Epidermal melanocyte (primary cell): Measurements from ENCODE around the gene CHGA.

ENCODE experiments used
- DNase-seq: peaks from one replicate; pipeline ENCODE4 v3.0.0; 2011; ENCODE audit warnings: low spot score; ENCODE audit not compliant: insufficient read length

Gene CHGA

DNA sequence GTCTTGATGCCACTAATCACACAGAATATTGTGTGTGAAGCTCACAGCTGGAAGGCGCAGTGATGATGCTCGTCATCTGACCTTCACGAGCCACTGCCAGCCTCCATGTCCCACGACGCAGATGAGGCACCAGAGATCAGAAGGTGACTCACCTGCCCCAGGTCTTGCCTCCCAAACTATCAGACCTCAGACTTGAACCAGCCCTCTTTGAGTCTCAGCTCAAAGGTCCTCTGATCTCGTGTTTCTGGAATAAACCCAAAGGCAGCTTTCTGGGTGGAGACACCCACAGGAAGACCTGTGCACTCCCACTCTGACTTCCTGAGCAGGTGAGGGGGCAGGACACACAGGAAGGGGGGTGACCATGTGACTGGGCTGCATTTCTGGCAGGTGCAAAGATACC is 19.6 kb upstream of the CHGA start:
- no peak for DNase-seq

DNA sequence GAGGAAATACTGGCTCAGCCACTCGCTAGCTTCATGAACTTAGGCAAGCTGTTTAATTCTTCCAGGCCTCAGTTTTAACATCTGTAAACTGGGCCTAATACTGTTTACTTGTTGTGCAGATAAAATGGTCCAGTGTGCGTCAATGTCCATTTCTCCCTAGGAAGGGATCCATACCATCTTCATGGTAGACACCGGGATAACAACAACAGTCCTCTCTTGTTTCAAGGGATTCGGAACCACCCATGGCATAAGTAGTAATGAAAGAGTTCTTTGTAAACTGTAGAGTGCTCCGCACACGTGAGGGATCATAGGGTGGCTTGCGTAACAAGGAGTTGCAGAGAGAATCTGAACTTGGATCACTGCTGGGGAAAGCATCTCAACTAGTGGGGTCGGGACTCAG is 17.3 kb upstream of the CHGA start:
- peak; percentile 84 for DNase-seq

DNA sequence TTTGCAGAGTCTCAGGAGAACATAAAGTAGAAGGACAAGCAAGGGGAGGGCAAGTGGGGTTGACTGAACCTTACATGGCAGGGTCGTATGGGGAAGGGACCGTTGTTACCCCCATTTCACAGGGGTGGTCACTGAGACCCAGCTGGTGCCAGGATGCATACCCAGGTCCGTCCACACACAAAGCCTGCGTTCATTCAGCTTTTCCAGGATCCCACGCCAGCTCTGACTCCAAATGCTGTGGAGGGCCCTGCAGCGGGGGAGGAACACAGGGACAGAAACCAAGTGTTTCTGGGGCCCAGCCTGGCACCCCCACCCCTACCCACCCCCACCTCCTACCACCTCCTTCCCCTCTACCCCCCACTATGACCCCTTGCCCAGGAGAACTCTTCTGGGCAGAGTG is 16.5 kb upstream of the CHGA start:
- DNase-seq: no peak

DNA sequence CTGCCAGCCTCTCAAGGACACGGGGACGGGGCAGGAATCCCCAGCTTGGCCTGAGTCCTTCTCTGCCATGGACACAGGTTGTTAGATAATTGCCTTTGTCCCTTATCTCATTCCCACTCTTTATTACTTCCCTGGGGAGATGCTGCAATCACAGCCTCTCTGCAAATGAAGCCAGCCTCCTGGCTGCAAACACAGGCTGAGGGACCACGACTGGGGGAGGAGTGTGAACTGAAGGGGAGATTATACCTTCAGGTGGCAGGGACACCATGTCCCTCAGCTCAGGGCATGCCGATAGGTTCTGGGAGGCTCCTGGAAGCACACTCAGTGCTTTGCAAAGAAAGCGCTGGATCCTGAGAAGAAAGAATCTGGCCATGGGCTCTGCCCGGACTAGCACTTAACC is 16.1 kb upstream of the CHGA start:
- DNase-seq: no peak

DNA sequence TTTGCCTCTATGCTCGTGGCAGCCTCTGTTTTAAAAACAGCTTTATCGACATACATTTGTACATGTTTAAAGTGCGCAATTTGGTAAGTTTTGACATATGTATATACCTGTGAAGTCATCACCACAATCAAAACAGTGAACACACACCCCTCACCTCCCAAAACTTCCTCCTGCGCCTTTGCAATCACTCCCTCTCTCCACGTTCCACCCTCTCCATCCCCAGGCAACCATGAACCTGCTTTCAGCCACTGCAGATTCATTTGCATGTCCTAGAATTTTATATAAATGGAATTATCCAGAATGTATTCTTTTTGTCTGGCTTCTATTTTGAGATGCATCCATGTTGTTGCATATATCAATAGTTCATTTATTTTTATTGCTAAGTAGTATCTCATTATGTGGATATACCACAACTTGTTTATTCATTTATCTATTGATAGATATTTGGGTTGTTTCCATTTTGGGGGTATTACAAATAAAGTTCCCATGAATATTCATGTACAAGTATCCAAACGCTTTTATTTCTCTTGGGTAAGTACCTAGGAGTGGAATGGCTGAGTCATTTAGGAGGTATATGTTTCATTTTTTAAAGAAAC is 15.5 kb upstream of the CHGA start:
- no peak for DNase-seq

DNA sequence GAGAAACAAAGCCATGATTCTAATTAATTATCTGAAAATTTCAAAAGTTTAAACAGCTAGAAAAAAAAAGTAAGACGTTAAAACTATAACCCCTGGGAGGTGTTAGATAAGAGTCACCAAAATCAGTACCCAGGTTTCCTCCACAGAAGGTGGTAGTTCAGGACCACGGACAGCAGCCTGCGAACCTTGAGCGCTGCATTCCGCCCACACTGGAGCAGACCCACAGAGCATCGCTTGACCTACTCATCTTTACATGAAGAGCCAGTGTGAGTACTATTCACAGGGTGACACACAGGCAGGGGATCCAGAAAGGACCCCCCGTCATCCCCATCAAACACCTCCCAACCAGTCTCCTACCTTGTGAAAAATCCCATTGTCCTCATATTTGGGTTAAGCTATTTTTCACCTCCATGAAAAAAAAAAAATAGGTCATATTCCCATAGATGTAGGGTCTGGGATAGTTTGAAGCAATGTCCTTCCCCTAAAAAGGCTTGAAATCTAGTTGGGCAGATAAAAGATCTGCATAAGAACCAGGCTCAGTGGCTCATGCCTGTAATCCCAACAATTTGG is 8.8 kb upstream of the CHGA start:
- no peak for DNase-seq

DNA sequence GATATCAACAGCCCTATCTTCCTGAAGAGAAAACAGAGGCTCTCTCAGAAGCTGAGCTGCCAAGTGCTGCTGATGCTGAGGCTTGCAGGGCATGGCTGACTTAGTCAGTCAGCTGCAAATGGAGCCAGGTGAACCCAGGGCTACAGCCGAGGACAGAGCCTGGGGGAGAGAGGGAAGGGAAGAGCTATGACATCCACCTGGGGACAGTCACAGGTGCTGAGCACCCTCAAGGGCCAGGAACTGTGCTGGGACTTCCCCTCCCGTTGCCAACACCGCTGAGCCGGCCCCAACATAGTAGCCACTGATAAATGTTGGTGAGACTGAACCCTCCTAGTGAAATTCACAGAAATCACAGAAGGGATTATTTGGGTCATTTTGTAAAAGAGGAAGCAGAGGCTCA is 6.7 kb upstream of the CHGA start:
- no peak for DNase-seq

DNA sequence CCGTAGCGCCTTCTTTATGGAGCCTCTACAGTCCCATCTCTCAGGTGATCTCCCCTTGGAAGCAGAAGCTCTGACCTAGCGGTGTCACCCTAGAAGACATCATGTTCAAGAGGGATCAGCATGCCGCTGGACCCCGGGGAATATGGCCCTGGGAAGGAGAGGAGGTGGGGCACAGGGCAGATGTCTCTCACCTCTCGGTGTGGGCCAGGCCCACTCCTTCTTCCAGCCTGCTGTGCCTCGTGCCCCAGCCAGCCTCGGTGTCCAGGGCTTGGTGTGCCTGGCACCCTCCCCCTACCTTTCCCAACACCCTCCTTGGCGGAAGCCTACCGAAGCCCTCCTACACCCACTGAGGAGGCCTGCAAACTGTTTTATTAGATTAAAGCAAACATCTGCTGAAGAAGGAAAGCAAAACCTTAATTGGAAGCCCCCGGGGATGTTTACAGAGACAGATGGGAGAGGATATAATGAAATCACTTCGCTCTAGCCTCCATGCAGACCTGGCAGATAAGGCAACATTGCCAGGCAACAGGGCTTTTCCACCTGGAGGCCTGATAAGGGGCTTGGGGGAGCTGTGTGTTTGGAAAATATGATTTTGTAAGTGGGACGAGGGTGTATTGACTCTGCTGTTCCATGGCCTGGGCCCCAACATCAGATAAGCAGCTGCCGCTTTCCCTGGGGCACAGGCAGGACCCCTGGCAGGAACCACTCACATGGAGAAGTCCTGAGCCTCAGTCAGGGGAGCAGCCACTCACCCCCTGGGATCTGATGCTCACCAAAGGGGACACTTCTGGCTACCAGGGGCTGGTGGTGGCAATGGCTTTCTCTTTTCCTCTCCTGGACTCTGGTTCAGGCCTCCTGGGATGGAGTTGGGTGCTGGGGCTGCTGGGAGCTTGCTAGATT is 5.7 kb upstream of the CHGA start:
- DNase-seq: no peak

DNA sequence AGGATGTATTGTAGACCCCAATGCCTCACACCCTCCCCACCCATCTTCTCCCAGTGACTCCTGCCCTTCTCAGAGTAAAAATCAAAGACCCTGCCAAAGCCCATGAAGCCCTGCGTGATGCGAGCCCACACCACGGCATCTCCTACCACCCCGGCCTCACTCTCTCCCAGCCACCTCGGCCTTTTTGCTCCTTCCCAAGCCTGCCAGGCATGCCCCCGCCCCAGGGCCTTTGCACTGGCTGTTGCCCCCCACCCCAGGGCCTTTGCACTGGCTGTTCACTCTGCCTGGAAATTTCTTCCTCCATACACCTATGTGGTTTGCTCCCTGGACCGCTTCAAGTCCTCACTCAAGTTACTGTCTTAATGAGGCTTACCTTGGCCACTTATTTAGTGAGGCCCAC is 5.0 kb upstream of the CHGA start:
- no peak for DNase-seq

DNA sequence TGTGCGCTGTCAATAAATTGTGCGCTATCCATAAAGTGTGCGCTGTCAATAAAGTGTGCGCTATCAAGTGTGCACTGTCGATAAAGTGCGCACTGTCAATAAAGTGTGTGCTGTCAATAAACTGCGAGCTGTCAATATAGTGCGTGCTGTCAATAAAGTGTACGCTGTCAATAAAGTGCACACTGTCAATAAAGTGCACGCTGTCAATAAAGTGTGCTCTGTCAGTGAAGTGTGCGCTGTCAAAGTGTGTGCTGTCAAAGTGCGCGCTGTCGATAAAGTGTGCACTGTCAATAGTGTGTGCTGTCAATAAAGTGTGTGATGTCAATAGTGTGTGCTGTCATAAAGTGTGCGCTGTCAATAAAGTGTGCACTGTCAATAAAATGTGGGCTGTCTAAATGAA is 2.9 kb upstream of the CHGA start:
- no peak for DNase-seq

DNA sequence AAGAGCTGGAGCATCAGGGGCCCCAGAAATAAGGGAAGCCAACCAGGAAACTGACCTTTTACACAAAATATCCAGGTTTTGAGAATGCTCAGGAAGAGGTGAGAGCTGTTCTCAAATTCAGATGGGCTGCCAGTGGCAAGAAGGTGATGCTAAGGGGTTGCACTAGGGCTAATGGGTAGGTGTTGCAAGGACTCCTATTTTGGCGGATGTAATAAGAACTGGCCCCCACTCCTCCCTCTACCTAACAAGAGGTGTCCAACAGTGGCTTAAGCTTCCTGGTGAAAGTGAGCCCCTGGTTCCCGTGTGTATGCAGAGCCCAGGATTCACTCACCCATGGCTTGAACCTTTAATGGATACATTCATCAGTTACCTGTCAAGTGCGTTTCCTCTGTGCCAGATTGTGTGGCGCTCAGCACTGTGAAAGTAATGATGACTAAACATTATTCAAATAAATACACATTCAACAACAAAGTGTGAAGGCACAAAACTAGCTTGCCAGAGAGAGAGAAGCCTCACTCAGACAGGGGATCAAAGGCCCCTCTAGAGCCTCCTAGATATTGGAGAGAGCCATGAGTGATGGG is 705 bp upstream of the CHGA start:
- DNase-seq: no peak

DNA sequence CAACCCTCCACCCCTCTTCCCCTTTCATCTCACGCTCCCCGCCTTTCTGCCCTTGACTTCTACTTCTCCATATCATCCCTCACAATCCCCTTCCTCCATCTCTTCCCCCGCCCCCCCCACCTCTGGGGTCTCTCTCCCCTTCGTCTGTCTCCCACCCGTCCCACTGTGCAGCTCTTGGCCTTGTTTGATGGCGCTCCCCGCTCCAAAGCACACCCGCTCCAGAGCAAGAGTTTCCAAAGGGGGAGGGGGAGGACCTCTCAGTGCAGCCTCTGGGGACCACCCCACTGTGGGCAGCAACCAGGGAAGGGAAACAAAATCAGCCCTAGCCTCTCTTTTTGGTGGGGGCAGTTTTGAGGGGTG is 774 bp downstream of the CHGA start:
- DNase-seq: no peak

DNA sequence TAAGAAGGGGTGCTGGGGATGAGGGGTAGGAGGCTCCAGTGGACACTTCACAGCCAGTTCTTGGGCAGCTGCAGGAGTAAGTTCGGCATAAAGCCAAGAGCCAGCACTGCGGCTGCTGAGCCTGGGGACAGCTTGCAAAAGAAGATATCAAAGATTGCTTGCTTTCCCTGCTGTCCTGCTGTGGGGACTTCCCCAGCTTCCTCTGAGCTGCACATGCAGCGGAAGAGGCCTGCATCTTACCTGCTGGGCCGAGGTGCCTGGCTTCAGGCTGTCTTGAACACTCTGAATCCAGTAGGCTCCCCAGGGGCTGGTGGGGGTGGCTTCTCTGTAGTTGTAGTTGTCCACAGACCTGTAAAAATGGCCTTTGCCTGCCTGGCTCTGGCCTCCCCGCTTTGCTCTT is 1.3 kb downstream of the CHGA start:
- no peak for DNase-seq

DNA sequence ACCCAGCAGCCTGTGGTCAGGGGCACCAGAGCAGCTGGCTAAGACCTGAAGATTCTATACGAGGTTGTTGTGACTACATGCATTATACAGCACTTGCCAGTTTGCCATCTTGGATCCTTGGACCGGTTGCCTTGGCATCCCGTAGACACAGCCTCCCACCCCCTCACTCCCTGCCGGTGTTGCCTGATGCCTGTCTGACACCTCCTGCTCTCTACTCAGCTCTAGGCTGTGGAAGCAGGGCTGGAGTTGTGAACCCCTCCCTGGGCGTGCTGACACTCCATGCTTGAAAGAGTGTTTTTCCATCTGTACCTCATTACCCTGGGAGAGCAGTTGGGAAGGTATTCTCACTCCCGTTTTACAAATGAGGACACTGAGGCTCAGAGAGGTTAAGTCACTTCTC is 2.5 kb downstream of the CHGA start:
- DNase-seq: no peak

DNA sequence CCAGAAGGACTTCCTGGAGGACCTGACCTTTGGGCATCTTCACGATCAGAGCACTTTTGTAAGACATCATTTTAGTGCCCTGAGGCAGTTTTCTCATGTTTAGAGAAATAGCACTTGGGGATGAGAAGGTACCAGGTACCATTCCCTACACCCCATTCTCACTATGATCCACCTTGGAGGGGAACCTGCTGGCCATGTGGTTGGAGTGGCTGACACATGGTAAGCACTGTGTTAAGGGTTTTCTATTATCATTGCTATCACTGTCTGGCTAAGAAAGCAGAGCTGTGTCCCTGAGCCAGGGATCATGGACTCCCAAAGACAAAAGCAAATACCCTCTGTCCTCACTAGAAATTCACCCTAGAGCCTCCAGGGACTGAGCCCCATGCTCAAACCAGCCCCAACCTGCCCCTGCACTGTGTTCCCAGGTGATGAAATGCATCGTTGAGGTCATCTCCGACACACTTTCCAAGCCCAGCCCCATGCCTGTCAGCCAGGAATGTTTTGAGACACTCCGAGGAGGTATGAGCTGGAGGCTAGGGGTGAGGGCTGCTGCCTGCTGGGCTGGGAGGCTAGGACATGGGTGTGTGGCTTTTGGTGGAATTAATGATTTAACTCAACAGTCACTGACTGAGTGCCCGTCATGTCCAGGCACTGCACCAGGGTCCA is 3.4 kb downstream of the CHGA start:
- DNase-seq: no peak

DNA sequence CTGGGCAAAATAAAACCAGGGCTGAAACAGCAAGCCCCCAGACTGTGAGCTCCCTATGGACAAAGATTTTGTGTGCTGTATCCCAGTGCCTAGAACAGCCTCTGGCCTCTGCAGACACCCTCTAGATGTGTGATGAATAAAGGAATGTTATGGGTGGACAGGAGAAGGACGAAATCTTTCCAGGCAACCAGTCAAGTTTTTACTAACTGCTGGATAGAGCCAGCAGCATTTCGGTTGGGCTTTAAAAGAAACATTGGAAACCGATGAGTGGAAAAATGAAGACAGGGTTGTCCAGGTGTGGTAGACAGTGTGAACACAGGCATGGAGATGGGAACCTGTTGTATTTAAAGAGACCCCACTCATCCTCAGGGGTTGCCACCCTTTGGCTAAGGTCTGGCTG is 4.0 kb downstream of the CHGA start:
- DNase-seq: no peak

DNA sequence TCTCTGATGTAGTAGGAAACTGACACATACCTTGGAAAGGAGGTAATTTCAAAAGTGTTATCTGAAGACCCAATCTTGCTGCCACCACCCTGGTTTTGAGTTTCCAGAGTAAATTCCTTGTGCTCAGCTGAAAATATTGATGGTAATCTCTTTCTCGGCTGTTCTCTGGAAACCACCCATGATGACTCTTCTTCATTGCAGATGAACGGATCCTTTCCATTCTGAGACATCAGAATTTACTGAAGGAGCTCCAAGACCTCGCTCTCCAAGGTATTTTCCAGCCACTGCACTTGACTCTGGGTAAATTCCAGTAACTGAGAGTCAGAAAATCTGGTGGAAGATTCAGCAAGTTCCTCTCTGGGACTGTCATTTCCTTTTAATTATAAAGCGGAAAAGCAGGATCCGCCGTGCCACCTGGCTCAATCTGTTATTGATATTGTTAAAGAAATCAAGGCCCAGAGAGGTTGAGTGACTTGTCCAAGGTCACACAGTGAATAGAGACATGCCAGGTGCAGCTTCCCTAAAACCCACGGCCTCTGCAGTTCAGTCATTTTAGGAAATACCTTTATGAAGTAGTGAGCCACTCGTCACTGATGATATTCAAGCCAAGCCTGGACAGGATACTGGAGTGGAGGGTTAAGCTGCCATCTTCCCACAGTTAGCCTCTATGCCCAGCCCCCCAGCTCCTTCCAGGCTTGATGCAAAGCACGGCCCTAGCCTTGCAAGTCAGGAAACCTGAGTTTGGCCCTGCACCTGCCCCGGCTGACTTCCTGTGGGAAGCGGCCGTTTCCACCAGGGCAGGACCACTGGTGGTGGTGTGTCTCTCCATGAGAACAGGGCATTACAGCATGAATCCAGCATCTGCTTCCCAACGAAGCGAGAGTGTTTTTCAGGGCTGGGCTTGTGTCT is 4.7 kb downstream of the CHGA start:
- DNase-seq: no peak

DNA sequence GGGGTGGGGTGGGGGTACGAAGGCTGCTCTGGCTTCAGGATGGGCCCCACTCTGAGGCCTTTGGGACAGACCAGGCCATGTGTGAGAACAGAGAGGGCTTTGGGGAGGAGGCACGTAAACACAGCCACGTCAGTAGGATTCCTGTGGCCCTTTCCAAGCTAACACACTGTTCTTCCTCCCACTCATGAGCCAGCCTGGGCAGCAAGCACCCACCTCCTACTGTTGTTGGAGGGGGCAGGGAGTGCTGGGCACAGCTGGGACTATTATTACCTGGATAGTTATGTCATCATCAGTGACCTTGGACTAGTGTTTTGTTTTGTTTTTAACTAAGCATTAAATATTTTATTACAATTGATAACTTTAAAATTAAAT is 5.3 kb downstream of the CHGA start:
- no peak for DNase-seq

DNA sequence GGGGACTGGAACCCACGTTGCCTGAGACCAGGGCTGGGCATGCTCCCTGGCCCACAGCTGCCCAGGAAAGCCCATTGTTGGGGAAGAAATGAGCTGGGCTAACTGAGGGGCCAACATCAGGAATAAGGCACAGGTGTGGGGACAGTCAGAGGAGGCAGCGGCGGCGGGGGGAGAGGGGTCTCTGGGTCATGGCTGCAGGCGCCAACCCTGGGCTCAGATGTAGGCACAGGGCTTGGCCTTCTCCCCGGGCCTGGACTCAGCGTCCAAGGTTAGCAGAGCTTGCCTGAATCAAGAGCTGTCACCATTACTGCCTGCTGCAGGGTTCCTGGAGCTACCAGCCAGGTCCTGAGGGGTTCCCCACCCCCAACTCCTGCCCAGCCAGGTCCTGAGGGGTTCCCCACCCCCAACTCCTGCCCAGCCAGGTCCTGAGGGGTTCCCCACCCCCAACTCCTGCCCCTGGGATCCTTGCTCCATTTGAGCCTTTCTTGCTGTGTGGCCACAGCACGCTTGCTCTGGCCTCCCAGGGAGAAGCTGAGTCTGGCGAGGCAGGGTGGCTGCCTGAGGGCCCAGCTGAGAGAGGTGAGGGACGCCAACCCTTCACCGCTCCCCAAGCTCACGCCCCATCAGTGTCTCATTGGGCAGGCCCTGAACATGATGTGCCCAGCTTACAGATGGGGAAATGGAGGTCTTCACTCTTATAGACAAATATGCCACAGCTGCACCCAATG is 6.2 kb downstream of the CHGA start:
- no peak for DNase-seq
